HCT116 (cell line): ENCODE results near the gene STAT6. TPM values are rescaled to one million over a fixed set of nuclear protein-coding genes. Genes with fewer than 3 reads are reported as not detected.

Experiments
- ATAC-seq: fragments of 200-7000 bp; cut with Tn5 transposase; 2 replicates; pipeline ENCODE4 v1.9.1; 2020; ENCODE audit warnings: mild to moderate bottlenecking, moderate library complexity
- BruUV-seq: library from RNA; stranded (reverse); fragments of 400-500 nt; replicated peaks from 2 replicates; lab custom pipeline; 2021; lab: Mats Ljungman, UMichigan
- CTCF ChIA-PET: fragments of 300-600 bp; sonication (Branson Sonifier 250); formaldehyde crosslinking; loops from one replicate; lab custom pipeline; 2021; ENCODE audit warnings: antibody characterized with exemption; lab: Charles Lee
- POLR2A ChIA-PET: fragments of 300-600, 350-600 bp; sonication (Branson Sonifier 250); formaldehyde crosslinking; loops from one replicate; lab custom pipeline; 2021; ENCODE audit warnings: antibody characterized with exemption; lab: Charles Lee
- RAD21 ChIA-PET, 2 experiments: fragments of 300-600 bp; sonication (Branson Sonifier 250); formaldehyde crosslinking; loops; one replicate each; lab custom pipeline; 2023; ENCODE audit warnings: low total read pairs in 2 of 2; ENCODE audit not compliant: uncharacterized antibody in 2 of 2, unreplicated experiment in 2 of 2, low non-redundant PET in 1 of 2; lab: Charles Lee
- DNase-seq: peaks from one replicate; pipeline ENCODE4 v3.0.0-alpha.2; 2010; ENCODE audit warnings: low read depth, low spot score
- H2AFZ ChIP-seq: fragments of 200-600 bp; shearing (Covaris generic), sonication (generic); 2 replicates; pipeline ENCODE4 v1.6.1; 2017; ENCODE audit warnings: low read depth, mixed run types, mixed read lengths, antibody characterized with exemption, low read length; ENCODE audit not compliant: poor library complexity, severe bottlenecking
- H3K27ac ChIP-seq: 2 replicates; pipeline ENCODE4 v1.5.1; 2012; ENCODE audit warnings: low read depth, low read length
- H3K27me3 ChIP-seq: fragments of 200-600 bp; sonication (generic); 2 replicates; pipeline ENCODE4 v1.6.1; 2016; ENCODE audit warnings: mixed run types, low read length, mixed read lengths; ENCODE audit not compliant: insufficient read depth
- H3K36me3 ChIP-seq, 2 experiments: fragments of 200-500 bp in 1 of 2; fragments of 200-600 bp in 1 of 2; sonication (Bioruptor generic) in 1 of 2; sonication (generic) in 1 of 2; 2 replicates each; pipeline versions ENCODE4 v1.5.1 to v1.6.1; 2014 to 2016; ENCODE audit warnings: low read length in 2 of 2, inconsistent platforms in 1 of 2, mixed read lengths in 1 of 2, mixed run types in 1 of 2; ENCODE audit not compliant: insufficient read depth in 2 of 2, control insufficient read depth in 1 of 2
- H3K4me1 ChIP-seq, 2 experiments: fragments of 200-600 bp in 1 of 2; sonication (generic) in 1 of 2; 2 replicates each; pipeline versions ENCODE4 v1.5.1 to v1.6.1; 2012 to 2017; ENCODE audit warnings: low read length in 2 of 2, inconsistent platforms in 1 of 2, mild to moderate bottlenecking in 1 of 2, mixed read lengths in 1 of 2, mixed run types in 1 of 2, moderate library complexity in 1 of 2; ENCODE audit not compliant: insufficient read depth in 2 of 2, control insufficient read depth in 1 of 2
- H3K4me2 ChIP-seq: fragments of 200-600 bp; sonication (generic); 2 replicates; pipeline ENCODE4 v1.6.1; 2017; ENCODE audit warnings: mixed run types, low read length, mixed read lengths
- H3K4me3 ChIP-seq, 2 experiments: fragments of 200-600 bp in 1 of 2; sonication (generic) in 1 of 2; replicated peaks in 1 of 2; 2 replicates each; pipeline ENCODE4 v1.5.1; 2011 to 2016; ENCODE audit warnings: low read length in 2 of 2, control low read depth in 1 of 2, low read depth in 1 of 2, mild to moderate bottlenecking in 1 of 2, mixed read lengths in 1 of 2, mixed run types in 1 of 2
- H3K79me2 ChIP-seq: fragments of 200-600 bp; sonication (generic); 2 replicates; pipeline ENCODE4 v1.6.1; 2017; ENCODE audit warnings: mild to moderate bottlenecking, mixed run types, low read length, moderate library complexity, mixed read lengths; ENCODE audit not compliant: insufficient read depth
- H3K9ac ChIP-seq: fragments of 200-600 bp; sonication (generic); 2 replicates; pipeline ENCODE4 v1.6.1; 2016; ENCODE audit warnings: low read length, mixed read lengths
- H3K9me2 ChIP-seq: fragments of 200-600 bp; sonication (generic), shearing (Covaris generic); 2 replicates; pipeline ENCODE4 v1.6.1; 2017; ENCODE audit warnings: mixed run types, mild to moderate bottlenecking, moderate library complexity; ENCODE audit not compliant: insufficient read depth
- H3K9me3 ChIP-seq, 2 experiments: fragments of 200-500 bp in 1 of 2; fragments of 200-600 bp in 1 of 2; sonication (Bioruptor generic) in 1 of 2; sonication (generic) in 1 of 2; 2 replicates each; pipeline ENCODE4 v1.6.1; 2014 to 2017; ENCODE audit warnings: low read length in 2 of 2, mixed read lengths in 2 of 2, inconsistent platforms in 1 of 2, low read depth in 1 of 2, mild to moderate bottlenecking in 1 of 2, mixed run types in 1 of 2, moderate library complexity in 1 of 2; ENCODE audit not compliant: control insufficient read depth in 1 of 2, insufficient read depth in 1 of 2
- H4K20me1 ChIP-seq: fragments of 200-600 bp; sonication (generic), shearing (Covaris generic); 2 replicates; pipeline ENCODE4 v1.6.1; 2017; ENCODE audit warnings: mixed run types, mild to moderate bottlenecking, moderate library complexity; ENCODE audit not compliant: insufficient read depth
- CTCF ChIP-seq, 3 experiments: fragments of 200-600 bp in 1 of 3; sonication (generic) in 1 of 3; IDR thresholded peaks in 2 of 3; conservative IDR thresholded peaks in 1 of 3; 2 replicates each; pipeline ENCODE4 v1.5.1; 2012 to 2017; ENCODE audit warnings: low read depth in 2 of 3, low read length in 2 of 3, antibody characterized with exemption in 1 of 3, borderline replicate concordance in 1 of 3, control low read depth in 1 of 3, mild to moderate bottlenecking in 1 of 3, mixed read lengths in 1 of 3, mixed run types in 1 of 3, moderate library complexity in 1 of 3; ENCODE audit not compliant: insufficient read depth in 1 of 3
- POLR2A ChIP-seq: IDR thresholded peaks from 2 replicates; pipeline ENCODE4 v1.7.0; 2011; ENCODE audit warnings: borderline replicate concordance; ENCODE audit not compliant: insufficient read depth, insufficient read length; ENCODE audit errors: extremely low read depth
- POLR2AphosphoS5 ChIP-seq: IDR thresholded peaks from 2 replicates; pipeline ENCODE4 v1.6.1; 2011; ENCODE audit warnings: mild to moderate bottlenecking, low read depth, low read length, moderate library complexity
- RAD21 ChIP-seq: IDR thresholded peaks from 2 replicates; pipeline ENCODE4 v1.6.1; 2012; ENCODE audit warnings: low read depth, mild to moderate bottlenecking
- YY1 ChIP-seq: IDR thresholded peaks from 2 replicates; pipeline ENCODE4 v1.6.1; 2011; ENCODE audit warnings: low read length, low read depth, moderate library complexity, mild to moderate bottlenecking; ENCODE audit not compliant: insufficient replicate concordance; ENCODE audit errors: extremely low read depth
- ZFX ChIP-seq: fragments of 450-650 bp; IDR thresholded peaks from 2 replicates; pipeline ENCODE4 v1.6.1; 2017
- intact Hi-C: fragments of 100-400 bp; cut with micrococcal nuclease; formaldehyde crosslinking; loops from 2 replicates; pipeline ENCODE4 v1.10.0; 2022
- total RNA-seq: library from RNA; stranded (reverse); gene quantifications from one replicate; pipeline ENCODE4 v1.2.1, GENCODE V29; 2021; ENCODE audit not compliant: unreplicated experiment

The STAT6 gene
- total RNA-seq, 1 experiment from 2014 or later: 78.5 TPM

GRCh38 chr12:57135527-57136326 lies 24.6 kb upstream of the STAT6 start:
- H3K27ac ChIP-seq: no peak overlapping the region
- H3K4me3 ChIP-seq: no peak overlapping the region
- H3K4me2 ChIP-seq: no peak overlapping the region
- no peak overlapping the region for H2AFZ ChIP-seq
- no peaks in the 10 kb centered on the region for H3K27me3 ChIP-seq
- H3K9ac ChIP-seq: no peak overlapping the region
- no peaks in the 10 kb centered on the region for H3K9me3 ChIP-seq
- H3K4me1 ChIP-seq: peaks cover 0 to 8% of the 10 kb centered on the region in 2 experiments; a peak in 1 of 4 replicates
- no peaks in the 10 kb centered on the region for H4K20me1 ChIP-seq
- RAD21 ChIA-PET: no interaction called here
- no peaks in the 10 kb centered on the region for H3K9me2 ChIP-seq
- intact Hi-C loops: no loop called here
- POLR2A ChIA-PET: no interaction called here
- peaks cover 0 to 4% of the 10 kb centered on the region in 2 experiments; a peak in 2 of 4 replicates for H3K36me3 ChIP-seq
- TF ChIP-seq POLR2A: no peak
- no peak for TF ChIP-seq ZFX
- TF ChIP-seq RAD21: no peak
- no peak for TF ChIP-seq POLR2AphosphoS5
- TF ChIP-seq CTCF (IDR thresholded peaks at IDR 0.05 in 2 of 3, conservative IDR thresholded peaks at IDR 0.05 in 1 of 3; ENCODE audit: borderline replicate concordance in 1 of 3, insufficient read depth in 1 of 3, low read depth in 2 of 3, low read length in 2 of 3): no peak
- no peak for TF ChIP-seq YY1
- no peak for DNase-seq
- H3K79me2 ChIP-seq: no peaks in the 10 kb centered on the region
- ATAC-seq: no peak
- no TSS peak for BruUV-seq
- CTCF ChIA-PET: interaction anchor here (1.3 kb wide), 1 partner anchor 8 kb away, joined by 5 read pairs; the partner anchor contains the start of gene LRP1
